GM12865 (cell line): ENCODE measurements around the gene SMIM32.

Experiments
- DNase-seq: peaks from one replicate; pipeline ENCODE4 v3.0.0; 2010; ENCODE audit warnings: low read depth
- H3K4me3 ChIP-seq: 2 replicates; pipeline ENCODE4 v1.5.1; 2011; ENCODE audit warnings: mild to moderate bottlenecking, low read depth, low read length, control low read depth
- TF ChIP-seq, protein P1 (sequence below): IDR thresholded peaks from 2 replicates; pipeline ENCODE4 v1.5.1; 2011; ENCODE audit warnings: low read length, control low read depth, low read depth, inconsistent platforms; ENCODE audit not compliant: insufficient read depth; ENCODE audit errors: missing control alignments

Gene SMIM32

GRCh38 chr5:136143763-136144162 is 49.2 kb downstream of the SMIM32 start:
- TF ChIP-seq, protein P1, sequence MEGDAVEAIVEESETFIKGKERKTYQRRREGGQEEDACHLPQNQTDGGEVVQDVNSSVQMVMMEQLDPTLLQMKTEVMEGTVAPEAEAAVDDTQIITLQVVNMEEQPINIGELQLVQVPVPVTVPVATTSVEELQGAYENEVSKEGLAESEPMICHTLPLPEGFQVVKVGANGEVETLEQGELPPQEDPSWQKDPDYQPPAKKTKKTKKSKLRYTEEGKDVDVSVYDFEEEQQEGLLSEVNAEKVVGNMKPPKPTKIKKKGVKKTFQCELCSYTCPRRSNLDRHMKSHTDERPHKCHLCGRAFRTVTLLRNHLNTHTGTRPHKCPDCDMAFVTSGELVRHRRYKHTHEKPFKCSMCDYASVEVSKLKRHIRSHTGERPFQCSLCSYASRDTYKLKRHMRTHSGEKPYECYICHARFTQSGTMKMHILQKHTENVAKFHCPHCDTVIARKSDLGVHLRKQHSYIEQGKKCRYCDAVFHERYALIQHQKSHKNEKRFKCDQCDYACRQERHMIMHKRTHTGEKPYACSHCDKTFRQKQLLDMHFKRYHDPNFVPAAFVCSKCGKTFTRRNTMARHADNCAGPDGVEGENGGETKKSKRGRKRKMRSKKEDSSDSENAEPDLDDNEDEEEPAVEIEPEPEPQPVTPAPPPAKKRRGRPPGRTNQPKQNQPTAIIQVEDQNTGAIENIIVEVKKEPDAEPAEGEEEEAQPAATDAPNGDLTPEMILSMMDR: no peak
- no peak for DNase-seq
- H3K4me3 ChIP-seq: no peak overlapping the region

- DNase-seq: no peak
- TF ChIP-seq, protein P1: no peak
- H3K4me3 ChIP-seq: no peak overlapping the region
These were observed 49.6 kb downstream of the SMIM32 start for GRCh38 chr5:136143312-136143711.

- DNase-seq: peak; percentile 33
- TF ChIP-seq, protein P1: no peak
- no peak overlapping the region for H3K4me3 ChIP-seq
These were observed 51.4 kb downstream of the SMIM32 start for GRCh38 chr5:136141561-136141960.
